Liver (tissue), 3 donors: ENCODE measurements around the gene PLLP.

Source experiments
- CTCF ChIP-seq: fragments of 150-350 bp; IDR thresholded peaks from 2 replicates; pipeline ENCODE4 v1.5.1; 2017; ENCODE audit warnings: improper control_type of control experiment, low read depth, low read length; ENCODE audit not compliant: missing input control
- FOXA1 ChIP-seq: IDR thresholded peaks from 2 replicates; pipeline ENCODE4 v1.6.1; 2016; ENCODE audit warnings: antibody characterized with exemption
- GABPA ChIP-seq, 2 donors: IDR thresholded peaks in 1 of 2; conservative IDR thresholded peaks in 1 of 2; 2 replicates each; pipeline ENCODE4 v1.6.1; 2016; ENCODE audit warnings: antibody characterized with exemption in 2 of 2, mild to moderate bottlenecking in 1 of 2, moderate library complexity in 1 of 2
- HNF4A ChIP-seq, 2 donors: conservative IDR thresholded peaks; 2 replicates each; pipeline ENCODE4 v1.6.1; 2016; ENCODE audit warnings: antibody characterized with exemption in 2 of 2, mild to moderate bottlenecking in 2 of 2
- JUND ChIP-seq, 2 donors: IDR thresholded peaks; 2 replicates each; pipeline ENCODE4 v1.6.1; 2016; ENCODE audit warnings: antibody characterized with exemption in 2 of 2
- REST ChIP-seq: IDR thresholded peaks from 2 replicates; pipeline ENCODE4 v1.6.1; 2016; ENCODE audit warnings: antibody characterized with exemption, mild to moderate bottlenecking
- RXRA ChIP-seq, 2 donors: IDR thresholded peaks; 2 replicates each; pipeline ENCODE4 v1.6.1; 2017 to 2018; ENCODE audit warnings: antibody characterized with exemption in 2 of 2, mild to moderate bottlenecking in 1 of 2
- TAF1 ChIP-seq: conservative IDR thresholded peaks from 2 replicates; pipeline ENCODE4 v1.6.1; 2016; ENCODE audit warnings: antibody characterized with exemption, mild to moderate bottlenecking
- YY1 ChIP-seq: IDR thresholded peaks from 2 replicates; pipeline ENCODE4 v1.6.1; 2016; ENCODE audit warnings: antibody characterized with exemption, mild to moderate bottlenecking
- donor health status: healthy.
- donor health status: healthy.

- TF ChIP-seq CTCF (no peak), FOXA1 (no peak), REST (no peak), HNF4A (conservative IDR thresholded peaks at IDR 0.05) (no peak), TAF1 (no peak), YY1 (no peak), GABPA (IDR thresholded peaks at IDR 0.05 in 1 of 2, conservative IDR thresholded peaks at IDR 0.05 in 1 of 2) (no peak), JUND (IDR thresholded peaks at IDR 0.05) (no peak), RXRA (IDR thresholded peaks at IDR 0.05) (no peak)
Observed at GRCh38 chr16:57231821-57232350, 52.6 kb downstream of the PLLP start.
